ENCODE measurements around the gene NDOR1. TPM values are rescaled to one million over a fixed set of nuclear protein-coding genes. Genes with fewer than 3 reads are reported as not detected.
A peak's percentile ranks its signal among the peaks of the same experiment; 100 is the strongest.

The NDOR1 gene
- total RNA-seq = 10 to 100 TPM; 27.6 to 46.7 (median 45.4) TPM
- 8.5 TPM for total RNA-seq (2013)
- total RNA-seq = 19.3 to 57.9 (median 35.8) reads per million in 29 experiments

DNA sequence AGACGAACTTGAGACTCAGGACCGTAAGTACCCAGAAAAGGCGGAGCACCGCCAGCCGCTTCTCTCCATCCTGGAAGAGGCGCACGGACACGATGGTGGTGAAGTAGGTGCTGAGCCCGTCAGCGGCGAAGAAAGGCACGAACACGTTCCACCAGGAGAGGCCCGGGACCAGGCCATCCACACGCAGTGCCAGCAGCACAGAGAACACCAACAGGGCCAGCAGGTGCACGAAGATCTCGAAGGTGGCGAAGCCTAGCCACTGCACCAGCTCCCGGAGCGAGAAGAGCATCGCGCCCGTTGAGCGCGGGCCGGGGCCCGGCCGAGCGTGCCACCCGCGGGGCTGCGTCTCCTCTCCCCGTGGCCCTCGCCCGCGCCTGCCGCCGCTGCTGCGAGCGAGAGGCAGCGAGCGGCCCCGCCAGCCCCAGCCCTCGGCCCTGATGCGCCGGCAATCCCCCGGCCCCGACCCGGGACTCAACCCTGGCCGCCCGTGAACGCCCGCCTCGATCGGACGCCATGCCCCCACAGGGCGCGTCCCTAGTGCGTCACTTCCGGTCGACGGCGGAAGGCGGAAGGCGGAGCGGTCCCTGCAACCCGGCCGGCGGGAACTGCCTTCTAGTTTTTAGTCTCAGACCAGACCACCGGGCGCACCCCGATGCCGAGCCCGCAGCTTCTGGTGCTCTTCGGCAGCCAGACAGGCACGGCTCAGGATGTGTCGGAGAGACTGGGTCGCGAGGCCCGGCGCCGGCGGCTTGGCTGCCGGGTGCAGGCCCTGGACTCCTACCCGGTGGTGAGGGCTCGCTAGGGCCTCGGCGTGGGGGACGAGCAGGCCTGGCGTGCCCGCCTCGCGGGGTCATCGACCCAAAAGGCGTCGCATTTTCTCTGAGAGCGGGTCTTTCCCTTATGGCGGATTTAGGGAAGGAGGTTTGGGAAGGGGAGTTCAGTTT, at the start of gene NDOR1, which contains the start of gene TMEM203:
Gene NDOR1, plus strand, starts transcription at position 575 of the 944 bp plus-strand sequence. Its CDS starts 78 bp downstream, at position 653.
Gene TMEM203, minus strand, starts transcription at position 523 of the 944 bp plus-strand sequence. Its CDS starts 234 bp downstream, at position 289.
- no peaks in the 10 kb centered on the region for H3K27me3 ChIP-seq (replicated peaks in 1 of 2; ENCODE audit: control insufficient read depth in 2 of 2, extremely low read depth in 1 of 2, insufficient read depth in 2 of 2, low read length in 1 of 2)
- peak within 1 kb of the TSS; percentile 88 to 89 for H3K27ac Mint-ChIP-seq
- H3K4me1 Mint-ChIP-seq = peaks cover 39 to 63% (median 48%) of the 10 kb centered on the region in 3 donors
- no peaks in the 10 kb centered on the region for H3K9me3 ChIP-seq
- POLR2A ChIA-PET = interaction anchor here (1.0 to 1.2 kb wide), 2 partner anchors 17 to 36 kb away, joined by 3 to 4 read pairs; partner anchors contain the start of genes RNF208 (in 1 of the 2) and TUBB4B (in 1 of the 2)
- H3K4me1 ChIP-seq (ENCODE audit: control insufficient read depth in 1 of 2, extremely low read depth in 1 of 2, insufficient read depth in 2 of 2, low read length in 2 of 2) = peaks cover 22 to 51% of the 10 kb centered on the region in 2 experiments
- under 1% methylated on average over 95 of the region's 98 CpGs for WGBS (ENCODE audit: insufficient coverage)
- H3K36me3 ChIP-seq (ENCODE audit: control insufficient read depth in 2 of 2, extremely low read depth in 1 of 2, insufficient read depth in 1 of 2, low read length in 1 of 2) = peaks cover 0 to 6% of the 10 kb centered on the region in 2 donors
- peak within 1 kb of the TSS; percentile 71 to 88 for H3K4me3 ChIP-seq (ENCODE audit: control insufficient read depth in 1 of 2, extremely low read depth in 1 of 2, low read length in 1 of 2)
- peaks cover 9% of the 10 kb centered on the region for H3K36me3 Mint-ChIP-seq
- DNase-seq = peak; percentile 80 to 95 (median 91)
- H3K27ac ChIP-seq (ENCODE audit: low read length) = peak within 1 kb of the TSS; percentile 73
- H3K9me3 Mint-ChIP-seq = no peaks in the 10 kb centered on the region
- CTCF ChIA-PET = interaction anchor here in 1 of 2 donors (0.6 kb wide), 1 partner anchor 31 kb away, joined by 3 read pairs; no protein-coding TSS in a partner anchor
- no peaks in the 10 kb centered on the region for H3K27me3 Mint-ChIP-seq
- H3K4me3 Mint-ChIP-seq = peak within 1 kb of the TSS; percentile 90 to 92 (median 91)
- ATAC-seq (replicated peaks in 1 of 4) = peak; percentile 50 to 59 (median 54)

GRCh38 chr9:137156567-137157375, 48.7 kb upstream of the NDOR1 start:
- Histone ChIP-seq H3K4me1 (ENCODE audit: control insufficient read depth in 1 of 2, extremely low read depth in 1 of 2, insufficient read depth in 2 of 2, low read length in 2 of 2) (peaks cover 0 to 31% of the 10 kb centered on the region in 2 experiments), H3K36me3 (ENCODE audit: control insufficient read depth in 2 of 2, extremely low read depth in 1 of 2, insufficient read depth in 1 of 2, low read length in 1 of 2) (no peaks in the 10 kb centered on the region), H3K4me3 (ENCODE audit: control insufficient read depth in 1 of 2, extremely low read depth in 1 of 2, low read length in 1 of 2) (peak overlapping the region; percentile 29 to 40), H3K9me3 (no peaks in the 10 kb centered on the region), H3K27me3 (replicated peaks in 1 of 2; ENCODE audit: control insufficient read depth in 2 of 2, extremely low read depth in 1 of 2, insufficient read depth in 2 of 2, low read length in 1 of 2) (peaks cover 5 to 74% of the 10 kb centered on the region in 2 experiments), H3K27ac (ENCODE audit: low read length) (no peak overlapping the region)
- peak; percentile 72 to 77 (median 76) for ATAC-seq (replicated peaks in 1 of 4)
- Mint-ChIP-seq H3K27ac (no peak overlapping the region), H3K9me3 (no peaks in the 10 kb centered on the region), H3K36me3 (no peaks in the 10 kb centered on the region), H3K27me3 (peaks cover 28 to 50% of the 10 kb centered on the region in 2 donors), H3K4me1 (peaks cover 14 to 26% (median 17%) of the 10 kb centered on the region in 3 donors), H3K4me3 (peak overlapping the region; percentile 46 to 57 (median 56))
- CTCF ChIA-PET = no interaction called here
- POLR2A ChIA-PET = no interaction called here
- 9% methylated on average over 59 of the region's 65 CpGs for WGBS (ENCODE audit: insufficient coverage)
- peak in 33 of 35 experiments; percentile 5 to 72 (median 35) for DNase-seq

DNA sequence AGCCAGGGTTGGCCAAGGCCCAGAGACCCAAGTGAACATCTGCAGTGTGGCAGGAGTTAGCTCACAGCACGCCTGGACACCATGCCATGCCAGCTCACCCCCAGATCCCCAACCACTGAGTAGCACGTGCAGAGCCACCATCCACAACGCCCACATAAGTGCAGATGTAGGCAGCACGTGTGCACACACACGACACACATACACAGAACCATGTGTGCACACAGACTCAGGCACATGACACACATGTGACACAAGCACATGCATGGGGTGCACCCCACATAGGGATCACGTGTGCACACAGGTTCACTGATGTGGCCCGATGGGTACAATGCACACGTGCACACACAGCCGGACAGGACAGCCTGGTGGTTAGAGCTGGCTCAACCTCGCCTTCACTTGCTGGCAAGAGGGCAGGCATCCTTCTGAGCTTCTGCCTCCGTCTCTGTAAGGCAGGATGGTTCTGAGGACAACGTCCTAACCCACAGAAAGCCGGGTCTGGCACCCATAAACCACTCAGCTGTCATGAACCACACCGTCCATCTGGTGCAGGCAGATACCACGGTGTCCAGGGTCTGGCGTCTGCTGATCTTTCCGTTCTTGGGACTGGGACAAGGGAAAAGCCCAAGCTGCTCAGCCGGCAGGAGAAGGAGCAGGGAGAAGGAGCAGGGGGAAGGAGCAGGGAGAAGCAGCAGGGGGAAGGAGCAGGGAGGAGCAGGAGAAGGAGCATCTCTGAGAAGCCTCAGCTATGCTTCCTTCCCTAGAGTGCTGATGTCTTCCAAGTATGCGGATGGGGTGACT, 47.7 kb upstream of the NDOR1 start:
- Mint-ChIP-seq H3K36me3 (no peaks in the 10 kb centered on the region), H3K4me3 (peak overlapping the region in 1 of 3 donors; percentile 56), H3K27me3 (peaks cover 30 to 53% of the 10 kb centered on the region in 2 donors), H3K27ac (no peak overlapping the region), H3K9me3 (no peaks in the 10 kb centered on the region), H3K4me1 (peaks cover 14 to 27% (median 18%) of the 10 kb centered on the region in 3 donors)
- Histone ChIP-seq H3K4me3 (ENCODE audit: control insufficient read depth in 1 of 2, extremely low read depth in 1 of 2, low read length in 1 of 2) (no peak overlapping the region), H3K27ac (ENCODE audit: low read length) (no peak overlapping the region), H3K36me3 (ENCODE audit: control insufficient read depth in 2 of 2, extremely low read depth in 1 of 2, insufficient read depth in 1 of 2, low read length in 1 of 2) (no peaks in the 10 kb centered on the region), H3K27me3 (replicated peaks in 1 of 2; ENCODE audit: control insufficient read depth in 2 of 2, extremely low read depth in 1 of 2, insufficient read depth in 2 of 2, low read length in 1 of 2) (peaks cover 5 to 83% of the 10 kb centered on the region in 2 experiments), H3K4me1 (ENCODE audit: control insufficient read depth in 1 of 2, extremely low read depth in 1 of 2, insufficient read depth in 2 of 2, low read length in 2 of 2) (peaks cover 0 to 39% of the 10 kb centered on the region in 2 experiments), H3K9me3 (no peaks in the 10 kb centered on the region)
- ChIA-PET CTCF (no interaction called here), POLR2A (no interaction called here)
- ATAC-seq (replicated peaks in 1 of 4) = no peak
- 60% methylated on average over 18 of the region's 19 CpGs for WGBS (ENCODE audit: insufficient coverage)
- no peak for DNase-seq

DNA sequence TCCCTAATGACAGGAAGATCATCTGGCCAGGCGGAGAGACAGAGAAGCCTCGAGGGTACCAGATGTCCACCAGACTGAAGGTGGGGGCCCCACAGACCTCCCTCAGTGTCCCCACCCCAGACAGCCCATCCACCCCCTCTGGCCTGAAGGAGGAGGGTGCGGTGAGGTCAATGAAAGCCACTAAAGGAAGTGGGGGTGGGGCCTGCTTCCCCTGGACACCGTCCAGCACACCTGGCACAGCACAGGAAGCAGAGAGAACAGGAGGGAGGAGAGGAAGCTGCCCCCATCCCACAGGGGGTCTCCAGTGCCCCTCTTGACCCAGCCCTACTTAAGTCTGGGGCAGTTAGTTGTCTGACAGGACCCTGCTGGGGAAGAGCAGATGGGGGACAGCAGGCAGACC, 46.9 kb upstream of the NDOR1 start:
- ChIA-PET CTCF (interaction anchor here in 1 of 2 donors (0.5 kb wide), 1 partner anchor 8 kb away, joined by 3 read pairs; no protein-coding TSS in a partner anchor), POLR2A (no interaction called here)
- peaks cover 14 to 29% (median 20%) of the 10 kb centered on the region in 3 donors for H3K4me1 Mint-ChIP-seq
- DNase-seq = no peak
- no peaks in the 10 kb centered on the region for H3K36me3 Mint-ChIP-seq
- no peak for ATAC-seq (replicated peaks in 1 of 4)
- no peaks in the 10 kb centered on the region for H3K36me3 ChIP-seq (ENCODE audit: control insufficient read depth in 2 of 2, extremely low read depth in 1 of 2, insufficient read depth in 1 of 2, low read length in 1 of 2)
- peaks cover 3 to 42% of the 10 kb centered on the region in 2 experiments for H3K4me1 ChIP-seq (ENCODE audit: control insufficient read depth in 1 of 2, extremely low read depth in 1 of 2, insufficient read depth in 2 of 2, low read length in 2 of 2)
- WGBS (ENCODE audit: insufficient coverage) = 0% methylated on average over 1 of the region's 4 CpGs
- no peak overlapping the region for H3K4me3 ChIP-seq (ENCODE audit: control insufficient read depth in 1 of 2, extremely low read depth in 1 of 2, low read length in 1 of 2)
- no peaks in the 10 kb centered on the region for H3K9me3 Mint-ChIP-seq
- peaks cover 7 to 89% of the 10 kb centered on the region in 2 experiments for H3K27me3 ChIP-seq (replicated peaks in 1 of 2; ENCODE audit: control insufficient read depth in 2 of 2, extremely low read depth in 1 of 2, insufficient read depth in 2 of 2, low read length in 1 of 2)
- H3K27ac Mint-ChIP-seq = no peak overlapping the region
- no peak overlapping the region for H3K27ac ChIP-seq (ENCODE audit: low read length)
- no peaks in the 10 kb centered on the region for H3K9me3 ChIP-seq
- H3K4me3 Mint-ChIP-seq = no peak overlapping the region
- peaks cover 34 to 56% of the 10 kb centered on the region in 2 donors for H3K27me3 Mint-ChIP-seq

DNA sequence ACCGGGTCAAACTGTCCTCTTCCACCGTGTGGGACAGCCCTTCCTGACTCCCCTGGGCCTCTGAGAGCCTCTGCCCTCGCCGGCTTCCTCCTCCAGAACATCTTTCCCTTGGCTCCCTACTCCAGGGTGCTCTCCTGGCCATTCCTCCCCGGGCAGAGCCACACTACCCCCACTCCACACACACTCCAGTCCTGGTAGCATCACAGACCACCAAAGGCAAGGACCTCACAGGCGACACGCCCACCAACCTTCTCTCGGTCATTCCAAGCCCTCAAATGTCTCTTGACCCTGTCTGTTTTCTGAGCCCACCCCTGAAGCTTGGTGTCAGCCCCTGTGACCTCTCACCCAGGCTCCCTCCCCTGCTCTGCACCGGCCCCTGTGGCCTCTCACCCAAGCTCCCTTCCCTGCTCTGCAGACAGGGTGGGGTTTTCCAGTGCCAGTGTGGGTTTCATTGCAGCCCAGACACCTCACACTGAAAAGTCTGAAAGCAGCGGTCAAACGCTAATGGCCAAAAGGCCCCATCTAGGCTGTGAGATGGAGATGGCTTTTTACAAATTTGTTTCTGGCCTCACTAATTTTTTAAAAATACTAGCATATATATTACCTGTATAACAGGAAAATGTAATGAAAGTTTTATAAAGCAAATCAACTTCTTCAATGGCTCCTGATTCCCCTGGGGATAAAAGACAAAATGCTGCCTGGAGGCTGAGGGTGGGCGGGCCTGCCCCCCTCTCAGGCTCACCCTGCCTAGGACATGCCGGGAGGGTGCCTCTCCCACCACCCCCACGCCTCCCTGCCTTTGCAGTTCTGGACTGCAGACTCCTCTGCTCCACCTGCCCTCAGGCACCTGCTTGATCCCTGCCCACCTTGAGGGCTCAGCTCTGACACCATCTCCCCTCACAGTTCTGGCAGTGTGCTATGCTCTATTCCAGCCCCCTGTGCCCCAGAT, 46.1 kb upstream of the NDOR1 start:
- CTCF ChIA-PET = interaction anchor here in 1 of 2 donors (0.5 kb wide), 1 partner anchor 7 kb away, joined by 3 read pairs; no protein-coding TSS in a partner anchor
- no peak for ATAC-seq (replicated peaks in 1 of 4)
- Mint-ChIP-seq H3K4me1 (peaks cover 14 to 29% (median 20%) of the 10 kb centered on the region in 3 donors), H3K4me3 (peak overlapping the region in 2 of 3 donors; percentile 13 to 22), H3K36me3 (no peaks in the 10 kb centered on the region), H3K27ac (peak overlapping the region in 1 of 2 donors; percentile 63), H3K9me3 (no peaks in the 10 kb centered on the region), H3K27me3 (peaks cover 34 to 60% of the 10 kb centered on the region in 2 donors)
- no peak for DNase-seq
- no peak overlapping the region for H3K4me3 ChIP-seq (ENCODE audit: control insufficient read depth in 1 of 2, extremely low read depth in 1 of 2, low read length in 1 of 2)
- H3K36me3 ChIP-seq (ENCODE audit: control insufficient read depth in 2 of 2, extremely low read depth in 1 of 2, insufficient read depth in 1 of 2, low read length in 1 of 2) = no peaks in the 10 kb centered on the region
- WGBS (ENCODE audit: insufficient coverage) = 40% methylated on average over 9 of the region's 14 CpGs
- peaks cover 3 to 42% of the 10 kb centered on the region in 2 experiments for H3K4me1 ChIP-seq (ENCODE audit: control insufficient read depth in 1 of 2, extremely low read depth in 1 of 2, insufficient read depth in 2 of 2, low read length in 2 of 2)
- no peaks in the 10 kb centered on the region for H3K9me3 ChIP-seq
- POLR2A ChIA-PET = no interaction called here
- H3K27ac ChIP-seq (ENCODE audit: low read length) = no peak overlapping the region
- peaks cover 10 to 93% of the 10 kb centered on the region in 2 experiments for H3K27me3 ChIP-seq (replicated peaks in 1 of 2; ENCODE audit: control insufficient read depth in 2 of 2, extremely low read depth in 1 of 2, insufficient read depth in 2 of 2, low read length in 1 of 2)
